NB4 (cell line): Measurements from ENCODE around the gene CEP85.
"Not testable (repeated sequence)": the region's sequence is repeated elsewhere in the genome, so short reads cannot be mapped to it uniquely, and the experiment has no call there.

Source experiments
- DNase-seq: peaks from one replicate; pipeline ENCODE4 v3.0.0; 2010; ENCODE audit warnings: low read depth
- H3K4me3 ChIP-seq: one replicate; pipeline ENCODE4 v1.5.1; 2011; ENCODE audit warnings: mild to moderate bottlenecking, low read depth, low read length, moderate library complexity
- MAX ChIP-seq: IDR thresholded peaks from 2 replicates; pipeline ENCODE4 v1.6.1; 2011; ENCODE audit warnings: low read depth, low read length
- MYC ChIP-seq: IDR thresholded peaks from 2 replicates; pipeline ENCODE4 v1.6.1; 2011; ENCODE audit warnings: low read depth, low read length
- POLR2A ChIP-seq: IDR thresholded peaks from 2 replicates; pipeline ENCODE4 v1.6.1; 2011; ENCODE audit warnings: mild to moderate bottlenecking; ENCODE audit not compliant: insufficient read length; ENCODE audit errors: extremely low read depth
- TF ChIP-seq, protein P1 (sequence below): IDR thresholded peaks from one replicate; pipeline ENCODE4 v1.5.1; 2012; ENCODE audit warnings: low read depth, low read length

The CEP85 gene

GRCh38 chr1:26220199-26220912 is 13.6 kb upstream of the CEP85 start:
- no peak overlapping the region for H3K4me3 ChIP-seq
- TF ChIP-seq, protein P1, sequence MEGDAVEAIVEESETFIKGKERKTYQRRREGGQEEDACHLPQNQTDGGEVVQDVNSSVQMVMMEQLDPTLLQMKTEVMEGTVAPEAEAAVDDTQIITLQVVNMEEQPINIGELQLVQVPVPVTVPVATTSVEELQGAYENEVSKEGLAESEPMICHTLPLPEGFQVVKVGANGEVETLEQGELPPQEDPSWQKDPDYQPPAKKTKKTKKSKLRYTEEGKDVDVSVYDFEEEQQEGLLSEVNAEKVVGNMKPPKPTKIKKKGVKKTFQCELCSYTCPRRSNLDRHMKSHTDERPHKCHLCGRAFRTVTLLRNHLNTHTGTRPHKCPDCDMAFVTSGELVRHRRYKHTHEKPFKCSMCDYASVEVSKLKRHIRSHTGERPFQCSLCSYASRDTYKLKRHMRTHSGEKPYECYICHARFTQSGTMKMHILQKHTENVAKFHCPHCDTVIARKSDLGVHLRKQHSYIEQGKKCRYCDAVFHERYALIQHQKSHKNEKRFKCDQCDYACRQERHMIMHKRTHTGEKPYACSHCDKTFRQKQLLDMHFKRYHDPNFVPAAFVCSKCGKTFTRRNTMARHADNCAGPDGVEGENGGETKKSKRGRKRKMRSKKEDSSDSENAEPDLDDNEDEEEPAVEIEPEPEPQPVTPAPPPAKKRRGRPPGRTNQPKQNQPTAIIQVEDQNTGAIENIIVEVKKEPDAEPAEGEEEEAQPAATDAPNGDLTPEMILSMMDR: no peak
- TF ChIP-seq POLR2A (no peak), MAX (no peak)
- DNase-seq: no peak

DNA sequence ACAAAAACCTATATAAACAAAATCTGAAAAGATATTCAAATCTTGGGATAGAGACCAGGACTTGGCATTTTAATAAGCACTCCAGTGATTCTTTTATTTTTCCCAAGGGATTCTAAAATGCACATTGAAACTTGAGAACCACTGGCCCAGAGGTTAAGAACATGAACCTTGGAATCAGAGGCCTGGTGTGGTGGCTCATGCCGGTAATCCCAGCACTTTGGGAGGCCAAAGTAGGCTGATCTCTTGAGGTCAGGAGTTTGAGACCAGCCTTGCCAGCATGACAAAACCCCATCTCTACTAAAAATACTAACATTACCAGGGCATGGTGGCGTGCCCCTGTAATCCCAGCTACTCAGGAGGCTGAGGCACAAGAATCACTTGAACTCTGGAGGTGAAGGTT is 12.9 kb upstream of the CEP85 start:
- no peak for DNase-seq
- TF ChIP-seq MAX (no peak), POLR2A (no peak), MYC (no peak)
- TF ChIP-seq, protein P1: no peak
- H3K4me3 ChIP-seq: no peak overlapping the region

DNA sequence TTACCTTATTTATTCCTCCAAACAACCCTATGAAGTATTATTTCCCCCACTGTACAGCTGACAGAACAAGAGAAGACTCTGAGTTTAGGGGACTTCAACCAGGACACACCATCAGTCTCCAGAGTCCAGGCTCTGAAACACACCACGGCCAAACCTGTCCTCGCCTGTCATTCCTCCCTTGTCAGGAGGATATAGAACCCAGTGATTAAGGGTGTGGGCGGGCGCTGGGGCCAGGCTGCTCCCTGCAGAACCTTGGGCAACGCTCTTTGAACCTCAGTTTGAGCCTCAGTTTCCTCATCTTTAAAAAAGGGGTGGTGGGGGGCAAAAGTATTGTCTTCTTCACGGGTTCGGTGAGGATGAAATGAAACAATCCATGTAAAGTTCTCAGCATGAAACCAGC is 9.4 kb upstream of the CEP85 start:
- DNase-seq: no peak
- TF ChIP-seq POLR2A: no peak
- TF ChIP-seq, protein P1: no peak
- H3K4me3 ChIP-seq: no peak overlapping the region

DNA sequence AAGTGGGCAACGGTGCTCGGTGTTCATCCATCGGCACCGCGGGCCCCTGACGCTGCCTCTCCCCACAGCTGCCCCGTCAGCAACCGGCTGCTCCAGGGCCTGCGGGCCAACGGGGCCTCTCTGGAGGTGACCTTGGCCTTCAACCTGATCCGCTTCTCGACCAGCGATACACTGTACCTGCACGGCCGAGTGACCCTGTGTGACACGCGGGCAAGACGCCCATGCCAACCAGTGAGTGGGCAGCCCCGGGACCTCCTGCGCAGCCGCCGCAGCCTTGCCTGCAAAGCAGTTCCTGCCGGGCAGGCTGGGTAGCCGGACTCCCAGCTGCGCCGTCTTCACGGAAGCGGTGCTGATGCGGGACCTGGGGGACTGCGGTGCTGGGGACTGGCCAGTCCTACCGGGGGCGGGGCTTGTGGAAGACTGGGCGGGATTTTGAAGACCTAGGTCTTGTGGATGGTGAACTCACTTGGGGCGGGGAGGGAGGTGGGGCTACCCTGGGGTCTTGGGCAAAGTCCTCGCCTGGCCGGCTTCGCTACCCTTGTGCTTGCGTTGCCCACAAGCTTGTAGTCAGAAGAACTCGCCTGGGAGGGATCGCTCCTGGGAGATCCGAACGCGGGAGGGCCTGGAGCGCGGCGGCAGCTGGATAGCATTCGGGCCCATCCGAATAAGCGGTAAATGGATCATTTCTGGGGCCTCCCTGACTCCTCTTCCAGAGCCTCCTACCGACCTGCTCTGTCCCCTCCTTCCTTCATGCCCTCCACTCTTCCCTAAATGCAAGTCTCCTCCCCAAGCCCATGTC is 8.8 kb upstream of the CEP85 start:
- no peak for TF ChIP-seq POLR2A
- no peak for TF ChIP-seq MYC
- TF ChIP-seq, protein P1: no peak
- TF ChIP-seq MAX: no peak
- H3K4me3 ChIP-seq: no peak overlapping the region
- no peak for DNase-seq

GRCh38 chr1:26230682-26231081 is 3.3 kb upstream of the CEP85 start:
- not testable (repeated sequence) for H3K4me3 ChIP-seq
- DNase-seq: peak; percentile 24

DNA sequence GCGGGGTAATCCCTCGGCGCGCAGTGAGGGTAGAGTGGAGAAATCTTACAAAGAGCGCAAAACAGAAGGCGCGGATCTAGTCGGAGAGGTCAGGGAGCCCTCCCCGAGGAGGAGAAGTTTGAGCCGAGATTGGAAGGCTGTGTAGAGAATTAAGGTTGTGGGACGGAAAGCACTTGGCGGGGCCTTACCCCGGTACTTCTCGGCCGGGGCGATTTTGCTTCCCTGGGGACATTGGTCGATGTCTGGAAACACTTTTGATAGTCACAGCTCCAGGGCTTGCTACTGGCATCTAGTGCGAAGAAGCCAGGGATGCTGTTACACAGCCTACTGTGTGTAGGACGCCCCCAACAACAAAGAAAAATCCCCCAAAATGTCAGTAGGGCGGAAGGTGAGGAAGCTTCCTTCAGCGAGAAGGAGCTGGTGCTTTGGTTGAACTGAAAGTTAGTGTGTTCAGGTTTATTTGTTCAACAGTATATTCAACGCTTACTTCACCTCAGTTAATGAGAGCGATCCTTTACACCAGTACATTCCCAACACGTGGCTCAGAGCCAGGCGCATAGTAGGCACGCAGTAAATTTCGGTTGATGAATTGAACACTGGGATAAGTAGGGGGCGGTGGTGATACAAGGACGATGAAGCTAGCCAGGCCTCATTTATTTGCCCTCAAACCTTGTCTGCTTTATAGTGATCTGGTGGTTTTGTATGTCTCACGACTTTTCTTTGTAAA is 807 bp downstream of the CEP85 start:
- TF ChIP-seq MAX (peak; percentile 72), MYC (no peak; the same call in 1 of the 2 replicates), POLR2A (no peak)
- TF ChIP-seq, protein P1: no peak
- DNase-seq: peak; percentile 56
- peak overlapping the region; percentile 94 for H3K4me3 ChIP-seq
